Fibroblast of skin of left biceps (primary cell): Measurements from ENCODE around the gene DNAJC18.
"Not testable (repeated sequence)": the region's sequence is repeated elsewhere in the genome, so short reads cannot be mapped to it uniquely, and the experiment has no call there.

Source experiments
- DNase-seq, 2 experiments: peaks; one replicate each; pipeline ENCODE4 v3.0.0-alpha.2; 2013; ENCODE audit warnings: low read depth in 2 of 2

Gene DNAJC18

DNA sequence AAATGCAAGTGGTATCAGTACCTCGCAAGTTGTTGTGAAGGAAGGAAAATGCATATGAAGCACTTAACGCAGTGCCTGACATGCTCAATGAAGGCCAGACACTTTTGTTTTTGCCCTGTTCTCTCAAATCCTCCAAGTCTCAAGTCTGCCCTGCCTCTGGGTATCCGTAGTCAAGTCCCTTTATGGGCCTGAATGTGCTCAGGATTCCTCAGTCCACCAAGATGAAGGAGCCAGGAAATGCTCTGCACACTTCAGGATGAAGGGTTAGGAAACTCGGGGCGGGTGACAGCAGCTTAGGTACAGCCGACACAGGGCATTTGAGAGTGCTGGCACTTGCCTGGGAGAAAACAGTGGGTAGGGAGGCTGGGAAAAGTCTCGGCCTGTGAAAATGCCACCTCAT is 21.9 kb upstream of the DNAJC18 start:
- DNase-seq, result no peak

GRCh38 chr5:139460455-139460854 is 21.1 kb upstream of the DNAJC18 start:
- no peak for DNase-seq

DNA sequence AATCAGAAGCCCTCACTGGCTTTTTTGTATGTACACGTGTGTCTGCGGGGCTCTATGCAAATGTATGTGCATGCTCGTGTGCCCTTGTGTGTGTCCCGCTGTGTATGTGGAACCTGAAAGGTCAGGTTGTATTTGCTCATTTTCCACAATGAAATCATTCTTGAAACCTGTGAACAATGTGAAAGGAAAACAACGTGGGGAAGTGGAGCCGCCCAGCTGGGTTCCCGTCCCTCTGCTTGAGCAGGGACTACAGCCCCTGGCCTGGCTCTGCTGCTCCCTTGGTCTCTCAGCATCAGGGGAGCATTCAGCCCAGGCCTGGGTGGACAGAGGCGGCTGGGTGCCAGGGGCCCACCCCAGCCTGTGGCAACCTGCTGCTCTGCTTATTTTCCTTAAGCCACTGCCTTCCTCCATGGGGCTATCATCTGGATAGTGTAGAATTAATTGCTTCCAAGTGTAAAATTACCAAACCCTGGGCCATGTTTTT is 20.2 kb upstream of the DNAJC18 start:
- no peak for DNase-seq

DNA sequence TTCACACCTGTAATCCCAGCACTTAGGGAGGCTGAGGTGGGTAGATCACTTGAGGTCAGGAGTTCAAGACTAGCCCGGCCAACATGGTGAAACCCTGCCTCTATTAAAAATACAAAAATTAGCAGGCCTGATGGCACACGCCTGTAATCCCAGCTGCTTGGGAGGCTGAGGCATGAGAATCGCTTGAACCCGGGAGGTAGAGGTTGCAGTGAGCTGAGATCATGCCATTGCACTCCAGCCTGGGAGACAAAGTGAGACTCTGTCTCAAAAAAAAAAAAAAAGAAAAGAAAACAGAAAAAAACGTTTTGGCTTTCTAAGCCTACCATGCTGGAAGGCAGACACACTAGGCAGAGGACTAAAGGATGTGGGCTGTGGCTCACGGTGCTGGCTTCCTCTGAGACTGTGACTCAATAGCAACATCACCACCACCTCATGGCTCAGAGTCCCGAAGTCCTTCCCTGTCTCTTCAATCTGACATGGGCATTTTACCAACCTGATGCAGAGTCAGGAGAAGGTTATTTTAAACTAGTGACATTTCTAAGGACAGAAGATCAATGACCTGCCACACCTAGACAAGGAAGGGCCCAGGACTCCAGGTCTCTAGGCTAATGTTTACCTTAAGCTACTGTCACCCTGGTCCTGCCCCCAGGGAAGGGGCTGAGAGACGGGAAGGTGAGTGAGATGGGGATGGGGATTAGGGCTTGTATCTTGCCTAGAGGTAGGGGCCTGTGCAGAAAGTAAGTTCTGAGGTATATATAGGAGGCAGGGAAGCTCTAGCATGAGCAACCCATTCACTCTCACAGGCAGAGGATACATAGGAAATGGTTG is 19.5 kb upstream of the DNAJC18 start:
- no peak for DNase-seq

GRCh38 chr5:139457653-139458306 is 18.5 kb upstream of the DNAJC18 start:
- DNase-seq, result no peak

DNA sequence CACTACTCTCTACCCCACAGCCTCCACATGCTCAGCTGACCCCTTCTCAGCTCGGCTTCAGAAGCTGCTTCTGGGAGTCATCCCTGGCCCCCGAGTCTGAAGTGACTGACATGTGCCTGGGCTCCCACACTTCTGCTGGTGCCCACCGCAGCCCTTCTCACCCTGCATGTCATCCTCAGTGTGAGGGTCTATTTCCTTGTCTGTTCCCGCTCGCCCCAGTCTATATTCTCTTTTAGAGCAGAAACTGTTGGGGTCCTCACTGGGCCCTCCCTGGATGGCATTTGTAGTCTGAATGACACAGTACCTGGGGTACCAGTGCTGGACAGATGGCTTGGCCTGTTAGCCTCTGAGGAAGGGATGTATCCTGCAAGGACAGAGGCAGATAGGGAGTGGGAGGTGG is 17.9 kb upstream of the DNAJC18 start:
- no peak for DNase-seq

DNA sequence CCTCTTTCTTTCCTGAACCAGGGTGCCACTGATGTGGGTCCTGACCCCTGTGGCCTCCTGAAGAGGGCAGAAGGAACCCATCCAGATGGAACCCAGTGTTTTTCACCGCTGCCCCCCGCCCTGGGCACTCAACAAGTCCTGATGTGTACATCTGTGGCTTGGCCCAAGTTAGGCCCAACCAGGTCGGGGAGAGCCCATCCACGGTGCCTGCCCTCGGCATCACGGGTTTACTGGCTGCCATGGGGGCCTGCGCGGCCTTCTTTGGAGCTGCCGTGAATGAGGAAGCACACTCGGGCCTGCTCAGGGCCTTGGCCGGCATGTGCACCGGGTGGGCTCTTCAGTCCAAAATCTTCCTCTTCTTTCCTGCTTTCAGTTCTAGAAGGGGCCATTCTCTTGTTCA is 17.5 kb upstream of the DNAJC18 start:
- no peak for DNase-seq

DNA sequence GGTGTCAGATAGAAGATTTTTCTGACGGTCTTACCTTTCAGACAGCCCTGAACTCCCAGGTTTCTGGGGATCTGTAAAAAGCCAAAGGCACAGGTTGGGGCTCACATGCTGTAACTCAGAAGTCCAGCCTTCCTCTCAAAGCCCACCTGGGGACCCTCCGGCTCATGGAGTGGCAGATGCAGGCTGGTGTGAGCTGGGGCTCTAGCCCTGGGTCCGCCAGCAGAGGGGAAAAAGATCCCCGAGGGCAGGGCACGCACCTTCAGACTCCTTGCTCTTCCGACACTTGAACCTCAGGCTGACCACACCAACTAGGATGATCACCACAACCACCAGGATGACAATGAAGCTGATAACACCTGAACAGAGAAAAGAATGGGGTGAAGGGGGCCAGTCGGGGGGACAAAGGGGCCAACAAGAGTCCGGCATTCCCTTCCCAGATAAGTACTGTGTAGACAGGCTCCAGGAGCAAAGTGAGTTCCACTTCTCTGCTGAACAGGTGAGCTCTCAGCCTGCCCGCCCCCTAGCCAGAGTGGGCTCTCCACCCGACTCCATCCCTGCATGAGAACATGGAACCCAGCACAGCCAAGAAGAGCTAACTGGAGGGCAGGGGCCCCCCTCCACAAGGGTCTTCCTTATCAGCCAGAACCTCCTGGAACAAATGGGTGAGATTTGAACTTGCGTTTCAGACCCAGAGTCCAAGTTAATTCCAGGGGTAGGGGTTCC is 15.4 kb upstream of the DNAJC18 start:
- no peak for DNase-seq

DNA sequence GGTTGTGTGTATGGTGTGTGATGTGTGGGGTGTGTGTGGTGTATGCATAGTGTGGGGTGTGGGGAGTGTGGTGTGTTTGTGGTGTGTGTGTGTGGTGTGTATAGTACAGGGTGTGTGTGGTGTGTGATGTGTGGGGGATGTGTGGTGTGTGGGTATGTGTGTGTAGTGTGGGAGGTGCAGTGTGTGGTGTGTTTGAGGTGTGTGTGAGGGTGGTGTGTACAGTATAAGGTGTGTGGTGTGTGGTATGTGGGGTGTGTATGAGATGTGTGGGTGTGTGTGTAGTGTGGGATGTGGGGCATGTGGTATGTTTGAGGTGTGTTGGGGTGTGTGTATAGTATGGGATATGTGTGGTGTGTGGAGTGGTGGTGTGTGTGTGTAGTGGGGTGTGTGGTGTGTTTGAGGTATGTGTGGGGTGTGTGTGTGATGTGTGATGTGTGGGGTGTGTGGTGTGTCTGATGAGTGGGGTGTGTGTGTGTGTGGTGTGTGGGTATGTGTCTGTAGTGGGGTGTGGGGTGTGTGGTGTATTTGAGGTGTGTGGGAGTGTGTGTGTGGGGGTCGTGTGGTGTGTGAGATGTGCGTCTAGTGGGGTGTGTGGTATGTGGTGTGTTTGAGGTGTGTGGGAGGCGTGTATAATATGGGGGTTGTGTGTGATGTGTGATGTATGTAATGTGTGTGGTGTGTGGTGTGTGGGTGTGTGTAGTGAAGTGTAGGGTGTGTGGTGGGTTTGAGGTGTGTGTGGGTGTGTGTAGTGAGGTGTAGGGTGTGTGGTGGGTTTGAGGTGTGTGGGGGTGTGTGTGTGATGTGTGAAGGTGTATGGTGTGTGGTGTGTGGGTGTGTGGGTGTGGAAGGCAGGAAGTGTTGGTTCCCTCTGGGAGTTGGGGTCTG is 14.6 kb upstream of the DNAJC18 start:
- no peak for DNase-seq

GRCh38 chr5:139451878-139452660 is 12.7 kb upstream of the DNAJC18 start:
- DNase-seq, result no peak

GRCh38 chr5:139451176-139451575 is 11.9 kb upstream of the DNAJC18 start:
- no peak for DNase-seq

GRCh38 chr5:139446956-139447779 is 7.8 kb upstream of the DNAJC18 start:
- no peak for DNase-seq

DNA sequence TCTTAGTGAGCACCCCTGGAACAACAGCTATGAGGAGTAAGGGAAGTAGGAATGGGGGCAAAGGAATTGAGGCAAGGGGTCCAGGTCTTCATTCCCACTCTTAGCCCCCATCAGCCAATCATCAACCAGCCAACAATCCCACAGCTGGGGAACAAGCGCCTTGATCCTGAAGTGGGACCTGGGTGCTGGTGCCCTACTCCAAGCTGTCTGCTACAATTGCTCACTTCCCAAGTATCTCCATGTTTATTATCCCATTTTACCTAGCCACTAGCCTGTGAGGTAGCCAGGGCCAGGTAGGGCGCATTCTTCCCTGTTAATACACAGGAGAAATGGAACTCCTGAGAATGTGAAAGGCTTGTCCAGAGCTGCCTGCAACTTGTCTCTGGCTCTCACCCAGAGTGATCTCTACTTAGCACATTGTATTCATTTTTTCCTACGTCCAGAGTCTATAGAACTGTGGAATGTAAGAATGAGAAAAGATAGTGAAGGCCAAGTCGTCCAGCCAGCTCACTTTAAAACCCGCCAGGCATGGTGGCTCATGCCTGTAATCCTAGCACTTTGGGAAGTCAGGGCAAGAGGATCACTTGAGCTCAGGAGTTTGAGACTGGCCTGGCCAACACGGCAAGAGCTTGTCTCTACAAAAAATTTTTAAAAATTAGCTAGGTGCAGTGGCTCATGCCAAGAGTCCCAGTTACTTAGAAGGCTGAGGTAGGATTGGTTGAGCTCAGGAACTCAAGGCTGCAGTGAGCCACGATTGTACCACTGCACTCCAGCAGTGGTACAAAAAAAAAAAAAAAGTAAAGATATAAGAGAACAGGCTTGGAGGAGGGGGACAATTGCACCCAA is 6.2 kb upstream of the DNAJC18 start:
- peak; percentile 53 to 66 for DNase-seq

DNA sequence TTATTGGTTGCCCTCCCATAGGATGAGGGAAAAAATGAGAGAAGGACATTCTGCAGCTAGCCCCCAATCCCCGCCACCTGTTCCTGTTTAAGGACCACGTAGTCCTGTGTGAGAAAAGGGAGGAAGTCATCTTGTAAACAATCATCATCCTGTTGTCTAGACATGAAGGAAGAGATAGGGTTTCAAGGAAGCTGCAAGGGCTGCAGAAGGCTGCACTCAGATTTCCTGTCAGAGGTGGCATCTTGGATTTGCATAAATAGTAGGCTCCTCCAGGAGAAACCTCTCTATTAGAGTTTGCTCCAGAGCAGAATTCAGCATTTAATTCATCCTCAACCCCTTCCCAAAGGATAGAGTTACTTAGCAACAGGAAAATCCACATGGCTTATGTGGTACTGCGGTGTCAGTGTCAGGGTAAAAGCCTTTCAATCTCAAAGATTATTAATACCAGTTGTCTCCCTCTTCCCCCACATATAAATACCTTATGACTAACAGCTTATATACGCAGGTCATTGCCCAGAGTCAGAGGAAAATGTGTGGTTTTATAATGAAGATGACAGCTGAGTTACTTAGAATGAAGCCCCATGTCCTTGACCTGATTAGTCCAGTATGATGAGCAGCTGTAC is 4.6 kb upstream of the DNAJC18 start:
- peak; percentile 75 to 82 for DNase-seq

DNA sequence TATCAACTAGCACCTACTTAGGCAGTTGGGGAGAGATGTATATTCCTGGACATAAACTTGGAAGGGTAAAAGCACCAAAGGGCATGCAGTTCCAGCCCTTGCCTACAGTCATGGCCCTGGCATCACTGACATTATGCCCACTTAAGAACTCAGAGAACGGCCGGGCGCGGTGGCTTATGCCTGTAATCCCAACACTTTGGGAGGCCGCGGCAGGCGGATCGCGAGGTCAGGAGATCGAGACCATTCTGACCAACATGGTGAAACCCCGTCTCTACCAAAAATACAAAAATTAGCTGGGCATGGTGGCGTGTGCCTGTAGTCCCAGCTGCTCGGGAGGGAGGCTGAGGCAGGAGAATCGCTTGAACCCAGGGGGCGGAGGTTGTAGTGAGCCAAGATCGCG is 1.1 kb upstream of the DNAJC18 start:
- not testable (repeated sequence) for DNase-seq

DNA sequence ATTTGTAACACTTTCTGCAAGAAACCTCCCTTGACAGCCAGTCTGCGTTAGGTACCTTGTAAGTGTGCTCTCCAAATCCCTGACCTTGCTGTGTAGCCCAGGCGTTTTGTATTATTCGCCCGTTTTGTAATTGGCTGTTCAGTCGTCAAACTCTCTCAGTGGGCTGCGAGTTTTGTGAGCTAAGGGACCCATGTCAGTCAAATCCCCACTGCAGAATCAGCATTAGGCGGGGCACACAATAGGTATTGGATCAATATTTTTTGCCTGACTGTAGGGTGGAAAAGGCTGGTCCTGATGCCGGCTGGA is 665 bp downstream of the DNAJC18 start:
- no peak for DNase-seq

GRCh38 chr5:139435676-139436075 is 3.6 kb downstream of the DNAJC18 start:
- DNase-seq, result no peak

GRCh38 chr5:139431706-139432105 is 7.6 kb downstream of the DNAJC18 start:
- no peak for DNase-seq

- no peak for DNase-seq
Observed at GRCh38 chr5:139430015-139430414, 9.3 kb downstream of the DNAJC18 start.
